Trophoblast cell (in vitro differentiated cells and primary cell): ENCODE measurements around the gene C10orf67.

Experiments used
- DNase-seq, 2 donors: peaks; one replicate each; pipeline ENCODE4 v3.0.0-alpha.2; 2016
- H2AFZ ChIP-seq: 2 replicates; pipeline ENCODE4 v1.6.1; 2013; ENCODE audit warnings: low read length, moderate library complexity, mild to moderate bottlenecking; ENCODE audit not compliant: insufficient read depth, poor library complexity
- H2AK5ac ChIP-seq: 2 replicates; pipeline ENCODE4 v1.6.1; 2013; ENCODE audit warnings: mild to moderate bottlenecking, low read length
- H2BK120ac ChIP-seq: 2 replicates; pipeline ENCODE4 v1.6.1; 2013; ENCODE audit warnings: low read length, mild to moderate bottlenecking, moderate library complexity; ENCODE audit not compliant: insufficient read depth, poor library complexity
- H2BK12ac ChIP-seq: 2 replicates; pipeline ENCODE4 v1.6.1; 2013; ENCODE audit warnings: mild to moderate bottlenecking, low read length, moderate library complexity
- H2BK5ac ChIP-seq: 2 replicates; pipeline ENCODE4 v1.6.1; 2013; ENCODE audit warnings: low read length, low read depth, moderate library complexity, mild to moderate bottlenecking; ENCODE audit not compliant: poor library complexity
- H3K14ac ChIP-seq: 2 replicates; pipeline ENCODE4 v1.6.1; 2013; ENCODE audit warnings: mild to moderate bottlenecking, low read length
- H3K18ac ChIP-seq: 2 replicates; pipeline ENCODE4 v1.6.1; 2013; ENCODE audit warnings: mild to moderate bottlenecking, low read length
- H3K23ac ChIP-seq: 2 replicates; pipeline ENCODE4 v1.6.1; 2013; ENCODE audit warnings: low read length
- H3K27ac ChIP-seq: 2 replicates; pipeline ENCODE4 v1.5.1; 2013; ENCODE audit warnings: low read depth, mild to moderate bottlenecking, inconsistent platforms, low read length, moderate library complexity
- H3K27me3 ChIP-seq: 2 replicates; pipeline ENCODE4 v1.6.1; 2013; ENCODE audit warnings: inconsistent platforms, mild to moderate bottlenecking, low read length, moderate library complexity; ENCODE audit not compliant: insufficient read depth
- H3K36me3 ChIP-seq, 2 experiments: 1 replicate in 1 of 2; 2 replicates in 1 of 2; pipeline ENCODE4 v1.6.1; 2013; ENCODE audit warnings: low read length in 2 of 2, mild to moderate bottlenecking in 2 of 2, moderate library complexity in 1 of 2; ENCODE audit not compliant: insufficient read depth in 2 of 2, control insufficient read depth in 1 of 2
- H3K4ac ChIP-seq: 2 replicates; pipeline ENCODE4 v1.6.1; 2013; ENCODE audit warnings: low read depth, mild to moderate bottlenecking, low read length, moderate library complexity
- H3K4me1 ChIP-seq, 2 experiments: 1 replicate in 1 of 2; 2 replicates in 1 of 2; pipeline ENCODE4 v1.6.1; 2013; ENCODE audit warnings: low read length in 2 of 2, mild to moderate bottlenecking in 2 of 2, moderate library complexity in 1 of 2; ENCODE audit not compliant: insufficient read depth in 2 of 2, control insufficient read depth in 1 of 2
- H3K4me2 ChIP-seq: 2 replicates; pipeline ENCODE4 v1.6.1; 2013; ENCODE audit warnings: inconsistent platforms, mild to moderate bottlenecking, low read length, moderate library complexity
- H3K4me3 ChIP-seq: 2 replicates; pipeline ENCODE4 v1.5.1; 2013; ENCODE audit warnings: mild to moderate bottlenecking, low read depth, low read length, inconsistent platforms
- H3K79me1 ChIP-seq: one replicate; pipeline ENCODE4 v1.6.1; 2013; ENCODE audit warnings: low read length
- H3K79me2 ChIP-seq: 2 replicates; pipeline ENCODE4 v1.6.1; 2013; ENCODE audit warnings: low read length, mild to moderate bottlenecking; ENCODE audit not compliant: control insufficient read depth, insufficient read depth, poor library complexity
- H3K9ac ChIP-seq: 2 replicates; pipeline ENCODE4 v1.6.1; 2013; ENCODE audit warnings: mild to moderate bottlenecking, low read length
- H3K9me3 ChIP-seq: 2 replicates; pipeline ENCODE4 v1.6.1; 2013; ENCODE audit warnings: low read depth, mild to moderate bottlenecking, control low read depth, inconsistent platforms, low read length; ENCODE audit not compliant: insufficient read depth
- H4K12ac ChIP-seq: 2 replicates; pipeline ENCODE4 v1.6.1; 2013; ENCODE audit warnings: low read depth, mild to moderate bottlenecking, low read length, moderate library complexity
- H4K8ac ChIP-seq: 2 replicates; pipeline ENCODE4 v1.6.1; 2013; ENCODE audit warnings: low read depth, mild to moderate bottlenecking, low read length, moderate library complexity
- H4K91ac ChIP-seq: one replicate; pipeline ENCODE4 v1.6.1; 2013; ENCODE audit warnings: low read depth, mild to moderate bottlenecking, low read length, moderate library complexity
- WGBS: extraction: QIAGEN DNeasy Blood & Tissue Kit; methylation state at CpG from one replicate; pipeline ENCODE4 v1.1.7; 2013; ENCODE audit warnings: missing lambda C conversion rate; ENCODE audit not compliant: insufficient read length, insufficient coverage; ENCODE audit errors: extremely low coverage; 5-methylcytosine and 5-hydroxymethylcytosine counted together

The C10orf67 gene

DNA sequence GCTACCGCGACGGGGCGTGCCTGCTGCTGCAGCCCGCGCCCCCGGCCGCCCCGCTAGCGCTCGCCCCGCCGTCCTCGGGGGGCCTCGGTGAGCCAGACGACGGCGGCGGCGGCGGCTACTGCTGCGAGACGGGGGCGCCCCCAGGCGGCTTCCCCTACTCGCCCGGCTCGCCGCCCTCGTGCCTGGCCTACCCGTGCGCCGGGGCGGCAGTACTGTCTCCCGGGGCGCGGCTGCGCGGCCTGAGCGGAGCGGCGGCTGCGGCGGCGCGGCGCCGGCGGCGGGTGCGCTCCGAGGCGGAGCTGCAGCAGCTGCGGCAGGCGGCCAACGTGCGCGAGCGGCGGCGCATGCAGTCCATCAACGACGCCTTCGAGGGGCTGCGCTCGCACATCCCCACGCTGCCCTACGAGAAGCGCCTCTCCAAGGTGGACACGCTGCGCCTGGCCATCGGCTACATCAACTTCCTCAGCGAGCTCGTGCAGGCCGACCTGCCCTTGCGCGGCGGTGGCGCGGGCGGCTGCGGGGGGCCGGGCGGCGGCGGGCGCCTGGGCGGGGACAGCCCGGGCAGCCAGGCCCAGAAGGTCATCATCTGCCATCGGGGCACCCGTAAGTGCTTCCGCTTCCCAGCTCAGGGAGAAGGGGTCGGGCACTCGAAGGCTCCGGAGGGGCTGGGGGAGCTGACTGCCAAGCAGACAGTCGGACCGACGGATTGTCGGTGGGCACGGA is 151.7 kb downstream of the C10orf67 start:
- Histone ChIP-seq H3K4me1 (peaks cover 2 to 10% of the 10 kb centered on the region in 2 experiments), H3K4me3 (peak overlapping the region; percentile 57), H4K12ac (no peak overlapping the region), H2BK120ac (no peak overlapping the region), H3K4ac (no peak overlapping the region), H2AFZ (peak overlapping the region; percentile 21), H3K23ac (no peak overlapping the region), H3K36me3 (no peaks in the 10 kb centered on the region), H3K79me1 (no peaks in the 10 kb centered on the region), H3K9me3 (peaks cover 13% of the 10 kb centered on the region), H3K4me2 (peak overlapping the region; percentile 26), H3K18ac (no peak overlapping the region), H3K27me3 (peaks cover 86% of the 10 kb centered on the region), H3K9ac (no peak overlapping the region), H2AK5ac (no peak overlapping the region), H3K27ac (no peak overlapping the region), H4K8ac (no peak overlapping the region), H4K91ac (no peak overlapping the region), H2BK5ac (no peak overlapping the region), H3K79me2 (no peaks in the 10 kb centered on the region), H2BK12ac (no peak overlapping the region), H3K14ac (no peak overlapping the region)
- no CpG with 5 or more reads among the region's 100 CpGs for WGBS
- DNase-seq: no peak

DNA sequence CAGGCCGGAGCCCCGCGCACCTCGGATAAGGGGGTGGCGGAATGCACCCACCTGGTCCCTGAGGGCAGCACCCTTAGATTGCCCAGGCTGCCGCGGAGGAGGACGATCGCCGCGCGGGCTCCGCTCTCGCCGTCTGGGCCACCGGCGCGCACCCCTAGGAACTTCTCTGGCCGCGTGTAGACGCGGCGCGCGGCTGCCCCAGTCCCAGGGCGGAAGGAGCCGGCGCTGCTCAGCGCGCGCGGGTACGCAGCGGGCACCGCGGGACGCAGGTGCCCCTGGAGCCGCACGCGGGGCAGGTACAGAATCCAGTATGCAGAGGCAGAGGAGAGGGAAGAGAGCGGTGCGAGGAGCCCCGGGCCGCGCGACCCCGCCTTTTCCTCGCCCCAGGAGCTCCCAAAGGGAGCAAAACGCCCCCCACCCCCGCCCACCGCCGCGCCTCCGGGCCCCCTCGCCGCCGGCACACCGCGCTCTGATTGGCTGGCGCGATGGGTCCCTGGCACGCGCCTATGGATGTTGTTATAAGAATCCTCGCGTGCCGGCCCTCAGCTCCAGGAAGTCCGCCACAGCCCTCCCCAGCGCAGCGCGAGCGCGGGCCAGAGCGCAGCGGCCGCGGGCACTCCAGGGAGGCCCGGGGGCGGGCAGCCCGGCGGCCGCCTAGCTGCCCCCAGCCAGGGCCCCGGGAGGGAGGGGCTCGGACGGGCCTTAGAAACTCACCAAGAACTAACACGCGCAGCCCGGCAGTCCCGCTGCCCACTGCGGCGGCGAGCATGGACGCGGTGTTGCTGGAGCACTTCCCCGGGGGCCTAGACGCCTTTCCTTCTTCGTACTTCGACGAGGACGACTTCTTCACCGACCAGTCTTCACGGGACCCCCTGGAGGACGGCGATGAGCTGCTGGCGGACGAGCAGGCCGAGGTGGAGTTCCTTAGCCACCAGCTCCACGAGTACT is 152.6 kb downstream of the C10orf67 start, which contains the start of gene PTF1A:
PTF1A (plus strand) TSS at position 549 of the 948 bp plus-strand sequence; CDS start at position 768, 219 bp downstream.
- Histone ChIP-seq H3K9ac (no peak within 1 kb of the TSS), H3K4me1 (peaks cover 2 to 10% of the 10 kb centered on the region in 2 experiments), H3K36me3 (no peaks in the 10 kb centered on the region), H2AFZ (peak within 1 kb of the TSS; percentile 21), H2BK120ac (no peak within 1 kb of the TSS), H3K18ac (no peak within 1 kb of the TSS), H3K27me3 (peaks cover 84% of the 10 kb centered on the region), H3K9me3 (peaks cover 13% of the 10 kb centered on the region), H3K4me2 (peak within 1 kb of the TSS; percentile 26), H2AK5ac (no peak within 1 kb of the TSS), H3K4me3 (peak within 1 kb of the TSS; percentile 57), H2BK5ac (no peak within 1 kb of the TSS), H4K91ac (no peak within 1 kb of the TSS), H4K12ac (no peak within 1 kb of the TSS), H3K79me2 (no peaks in the 10 kb centered on the region), H3K79me1 (no peaks in the 10 kb centered on the region), H4K8ac (no peak within 1 kb of the TSS), H3K14ac (no peak within 1 kb of the TSS), H3K27ac (no peak within 1 kb of the TSS), H2BK12ac (no peak within 1 kb of the TSS), H3K4ac (no peak within 1 kb of the TSS), H3K23ac (no peak within 1 kb of the TSS)
- no peak for DNase-seq
- WGBS: no CpG with 5 or more reads among the region's 107 CpGs

DNA sequence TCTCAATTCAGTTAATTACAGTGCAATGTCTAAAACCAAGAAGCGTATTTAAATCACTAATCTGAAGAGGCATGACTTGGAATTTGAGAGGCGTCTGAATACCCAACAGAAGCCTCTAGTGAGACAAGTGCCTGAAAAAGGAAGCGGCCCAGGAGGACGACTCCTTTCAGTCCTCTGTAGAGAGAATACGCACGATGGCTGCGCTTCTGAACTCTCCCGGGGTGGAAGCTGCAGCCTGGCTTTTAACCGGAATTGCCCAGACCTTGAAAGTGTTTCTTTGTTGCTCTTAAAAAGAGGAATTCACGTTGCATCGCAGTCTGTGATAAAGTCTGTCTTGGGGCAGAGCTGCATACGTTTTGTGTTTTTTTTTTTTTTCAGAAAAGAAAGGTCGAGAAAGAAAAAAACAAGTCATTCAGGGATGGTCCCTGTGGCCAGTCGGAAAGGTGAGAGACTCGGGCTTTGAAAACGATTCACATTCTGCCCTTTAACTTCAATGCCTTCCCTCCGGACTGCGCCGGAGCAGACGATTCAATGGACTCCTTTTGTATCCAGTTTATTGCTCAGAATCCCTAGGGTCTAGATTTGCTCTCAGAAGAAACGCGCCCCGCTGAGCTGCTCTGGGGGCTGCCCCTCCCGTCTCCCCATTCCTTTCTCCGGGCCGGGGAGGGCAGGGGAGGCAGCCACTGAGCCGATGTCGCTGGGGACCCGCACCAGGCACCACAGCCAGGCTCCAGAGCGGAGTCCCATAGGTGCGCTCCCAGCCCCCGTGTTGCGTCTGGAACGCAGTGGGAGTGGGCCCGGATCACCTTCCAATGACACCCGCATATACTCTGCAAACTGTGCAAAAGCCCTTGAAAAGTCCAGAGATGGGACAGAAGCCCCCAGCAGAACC is 153.5 kb downstream of the C10orf67 start:
- H3K14ac ChIP-seq: no peak overlapping the region
- H3K27me3 ChIP-seq: peaks cover 76% of the 10 kb centered on the region
- no peaks in the 10 kb centered on the region for H3K79me1 ChIP-seq
- H3K79me2 ChIP-seq: no peaks in the 10 kb centered on the region
- H3K27ac ChIP-seq: no peak overlapping the region
- no peak overlapping the region for H2AK5ac ChIP-seq
- WGBS: no CpG with 5 or more reads among the region's 36 CpGs
- H3K4ac ChIP-seq: no peak overlapping the region
- no peak overlapping the region for H3K4me3 ChIP-seq
- H3K18ac ChIP-seq: no peak overlapping the region
- H2BK120ac ChIP-seq: no peak overlapping the region
- H3K36me3 ChIP-seq: no peaks in the 10 kb centered on the region
- no peak overlapping the region for H4K8ac ChIP-seq
- H3K9me3 ChIP-seq: peaks cover 13% of the 10 kb centered on the region
- H4K91ac ChIP-seq: no peak overlapping the region
- H2AFZ ChIP-seq: no peak overlapping the region
- no peak overlapping the region for H3K9ac ChIP-seq
- no peak overlapping the region for H3K23ac ChIP-seq
- peaks cover 2 to 10% of the 10 kb centered on the region in 2 experiments for H3K4me1 ChIP-seq
- H2BK12ac ChIP-seq: no peak overlapping the region
- H3K4me2 ChIP-seq: peak overlapping the region; percentile 23
- DNase-seq: no peak
- no peak overlapping the region for H2BK5ac ChIP-seq
- H4K12ac ChIP-seq: no peak overlapping the region

DNA sequence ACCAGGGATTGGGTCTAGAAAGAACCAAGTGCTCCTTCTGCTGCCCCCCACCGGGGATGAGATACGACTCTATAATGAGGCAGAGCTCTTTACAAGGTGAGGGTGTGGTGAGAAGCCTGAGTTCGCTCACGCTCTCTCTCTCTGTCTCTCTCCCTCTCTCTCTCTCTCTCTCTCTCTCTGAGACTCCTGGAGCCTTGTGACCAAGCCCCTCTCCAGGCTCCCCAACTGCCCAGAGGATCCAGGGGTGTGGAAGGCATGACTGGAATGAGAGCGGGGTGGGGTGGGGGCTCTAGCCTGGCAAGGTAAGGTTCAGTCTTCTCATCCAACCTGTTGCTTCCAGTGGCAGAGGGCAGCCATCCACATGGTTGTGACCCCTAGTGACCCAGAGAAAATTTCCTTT is 155.6 kb downstream of the C10orf67 start:
- H3K4ac ChIP-seq: no peak overlapping the region
- no peak overlapping the region for H3K23ac ChIP-seq
- peaks cover 57% of the 10 kb centered on the region for H3K27me3 ChIP-seq
- no peak overlapping the region for H2AFZ ChIP-seq
- no peak overlapping the region for H2BK12ac ChIP-seq
- no peak overlapping the region for H3K4me2 ChIP-seq
- whole genome bisulfite sequencing: no CpG with 5 or more reads among the region's 5 CpGs
- no peak overlapping the region for H3K9ac ChIP-seq
- no peak overlapping the region for H3K27ac ChIP-seq
- H3K9me3 ChIP-seq: peaks cover 11% of the 10 kb centered on the region
- no peak overlapping the region for H2AK5ac ChIP-seq
- no peaks in the 10 kb centered on the region for H3K36me3 ChIP-seq
- H3K14ac ChIP-seq: no peak overlapping the region
- peaks cover 2 to 6% of the 10 kb centered on the region in 2 experiments for H3K4me1 ChIP-seq
- no peak overlapping the region for H4K12ac ChIP-seq
- H2BK120ac ChIP-seq: no peak overlapping the region
- no peaks in the 10 kb centered on the region for H3K79me2 ChIP-seq
- H4K8ac ChIP-seq: no peak overlapping the region
- no peak overlapping the region for H4K91ac ChIP-seq
- no peak overlapping the region for H2BK5ac ChIP-seq
- DNase-seq: no peak
- H3K18ac ChIP-seq: no peak overlapping the region
- H3K79me1 ChIP-seq: no peaks in the 10 kb centered on the region
- H3K4me3 ChIP-seq: no peak overlapping the region
